ENCODE measurements around the gene VRK1. TPM values are rescaled to one million over a fixed set of nuclear protein-coding genes. Genes with fewer than 3 reads are reported as not detected.
"Not testable (repeated sequence)": the region's sequence is repeated elsewhere in the genome, so short reads cannot be mapped to it uniquely, and the experiment has no call there.

The VRK1 gene
- total and polyA plus RNA-seq, 2 experiments from 2014 or later, result 16.2 to 22.8 TPM

- H3K4me3 ChIP-seq, result no peak overlapping the region
- H3K9me3 ChIP-seq (ENCODE audit: low read depth), result no peaks in the 10 kb centered on the region
- no peaks in the 10 kb centered on the region for H3K36me3 ChIP-seq
- H3K4me1 ChIP-seq (ENCODE audit: low read depth), result peaks cover 8% of the 10 kb centered on the region
- DNase-seq (ENCODE audit: low read depth in 1 of 2, low spot score in 1 of 2), result no peak
- TF ChIP-seq CTCF (IDR thresholded peaks at IDR 0.05; ENCODE audit: low read depth, low read length), result no peak
- H3K27me3 ChIP-seq, result no peaks in the 10 kb centered on the region
- H3K27ac ChIP-seq, result no peak overlapping the region
These were observed 70.5 kb downstream of the VRK1 start for GRCh38 chr14:96867634-96868033.

GRCh38 chr14:96874127-96874526, 76.9 kb downstream of the VRK1 start:
- no peaks in the 10 kb centered on the region for H3K27me3 ChIP-seq
- DNase-seq (ENCODE audit: low read depth in 1 of 2, low spot score in 1 of 2), result no peak
- H3K36me3 ChIP-seq, result no peaks in the 10 kb centered on the region
- no peak overlapping the region for H3K4me3 ChIP-seq
- H3K9me3 ChIP-seq (ENCODE audit: low read depth), result no peaks in the 10 kb centered on the region
- H3K4me1 ChIP-seq (ENCODE audit: low read depth), result no peaks in the 10 kb centered on the region
- no peak for TF ChIP-seq CTCF (IDR thresholded peaks at IDR 0.05; ENCODE audit: low read depth, low read length)
- no peak overlapping the region for H3K27ac ChIP-seq

GRCh38 chr14:96876747-96877146, 79.6 kb downstream of the VRK1 start:
- Histone ChIP-seq H3K27me3 (no peaks in the 10 kb centered on the region), H3K27ac (no peak overlapping the region), H3K36me3 (no peaks in the 10 kb centered on the region), H3K4me3 (no peak overlapping the region), H3K4me1 (ENCODE audit: low read depth) (no peaks in the 10 kb centered on the region), H3K9me3 (ENCODE audit: low read depth) (no peaks in the 10 kb centered on the region)
- no peak for TF ChIP-seq CTCF (IDR thresholded peaks at IDR 0.05; ENCODE audit: low read depth, low read length)
- DNase-seq (ENCODE audit: low read depth in 1 of 2, low spot score in 1 of 2), result no peak

- DNase-seq (ENCODE audit: low read depth in 1 of 2, low spot score in 1 of 2), result no peak
- no peak for TF ChIP-seq CTCF (IDR thresholded peaks at IDR 0.05; ENCODE audit: low read depth, low read length)
- no peak overlapping the region for H3K4me3 ChIP-seq
These were observed 84.5 kb downstream of the VRK1 start for GRCh38 chr14:96881713-96882112.

GRCh38 chr14:96883974-96884373, 86.8 kb downstream of the VRK1 start:
- DNase-seq (ENCODE audit: low read depth in 1 of 2, low spot score in 1 of 2); H3K27me3 ChIP-seq; H3K4me1 ChIP-seq (ENCODE audit: low read depth); H3K4me3 ChIP-seq; H3K9me3 ChIP-seq (ENCODE audit: low read depth); H3K36me3 ChIP-seq; H3K27ac ChIP-seq: not testable (repeated sequence)

More at GRCh38 chr14:96881713-96882112, 84.5 kb downstream of the VRK1 start:
- no peak overlapping the region for H3K27ac ChIP-seq
- no peaks in the 10 kb centered on the region for H3K36me3 ChIP-seq
- H3K4me1 ChIP-seq (ENCODE audit: low read depth), result no peaks in the 10 kb centered on the region
- H3K9me3 ChIP-seq (ENCODE audit: low read depth), result no peaks in the 10 kb centered on the region
- H3K27me3 ChIP-seq, result no peaks in the 10 kb centered on the region

- no peaks in the 10 kb centered on the region for H3K27me3 ChIP-seq
- no peak overlapping the region for H3K4me3 ChIP-seq
These were observed 91.0 kb downstream of the VRK1 start for GRCh38 chr14:96888158-96888557.

More at GRCh38 chr14:96888158-96888557, 91.0 kb downstream of the VRK1 start:
- DNase-seq (ENCODE audit: low read depth in 1 of 2, low spot score in 1 of 2), result no peak
- H3K9me3 ChIP-seq (ENCODE audit: low read depth), result no peaks in the 10 kb centered on the region
- no peaks in the 10 kb centered on the region for H3K36me3 ChIP-seq
- peaks cover 14% of the 10 kb centered on the region for H3K4me1 ChIP-seq (ENCODE audit: low read depth)
- no peak for TF ChIP-seq CTCF (IDR thresholded peaks at IDR 0.05; ENCODE audit: low read depth, low read length)
- peak overlapping the region; percentile 66 for H3K27ac ChIP-seq

Measured in cardiac muscle cell (in vitro differentiated cells and primary cell).